Gastrocnemius medialis (tissue), 4 donors: ENCODE results near the gene WLS. TPM values are rescaled to one million over a fixed set of nuclear protein-coding genes. Genes with fewer than 3 reads are reported as not detected.
"Not testable (repeated sequence)": the region's sequence is repeated elsewhere in the genome, so short reads cannot be mapped to it uniquely, and the experiment has no call there.

ENCODE experiments used
- ATAC-seq, 2 donors: fragments of 150-250 bp; one replicate each; pipeline ENCODE4 v1.9.1; 2016
- DNase-seq, 2 donors: peaks; one replicate each; pipeline ENCODE4 v3.0.0-alpha.2; 2019
- H3K27ac ChIP-seq, 4 donors: fragments of 200-600 bp; sonication (generic); 1 replicate in 1 of 4; 2 replicates in 3 of 4; pipeline ENCODE4 v1.5.1; 2016 to 2018; ENCODE audit warnings: mild to moderate bottlenecking in 2 of 4, moderate library complexity in 1 of 4
- H3K27me3 ChIP-seq, 3 donors: fragments of 200-600 bp; sonication (generic) in 2 of 3; 1 replicate in 1 of 3; 2 replicates in 2 of 3; pipeline versions ENCODE4 v1.5.1 to v1.6.0; 2016 to 2019; ENCODE audit warnings: mild to moderate bottlenecking in 1 of 3, moderate library complexity in 1 of 3
- H3K36me3 ChIP-seq, 2 donors: fragments of 200-600 bp; sonication (generic) in 1 of 2; one replicate each; pipeline ENCODE4 v1.5.1; 2017 to 2018
- H3K4me1 ChIP-seq, 2 donors: fragments of 200-600 bp; sonication (generic) in 1 of 2; one replicate each; pipeline ENCODE4 v1.5.1; 2016 to 2017; ENCODE audit warnings: mild to moderate bottlenecking in 2 of 2
- H3K4me3 ChIP-seq, 4 donors: fragments of 200-600 bp; sonication (generic) in 3 of 4; 1 replicate in 1 of 4; 2 replicates in 3 of 4; pipeline ENCODE4 v1.5.1; 2016 to 2019; ENCODE audit warnings: mild to moderate bottlenecking in 2 of 4
- H3K9me3 ChIP-seq, 3 donors: fragments of 200-600 bp; sonication (generic) in 2 of 3; 1 replicate in 1 of 3; 2 replicates in 2 of 3; pipeline ENCODE4 v1.5.1; 2016 to 2019
- POLR2A ChIP-seq, 2 donors: fragments of 450-650 bp; IDR thresholded peaks; one replicate each; pipeline ENCODE4 v1.6.1; 2017; ENCODE audit warnings: antibody characterized with exemption in 2 of 2, mild to moderate bottlenecking in 2 of 2, moderate library complexity in 2 of 2
- in situ Hi-C, 4 donors: fragments of 200-750 bp; cut with MboI; loops; one replicate each; pipeline versions ENCODE4 v1.15.0 to v1.8.0; 2017; ENCODE audit warnings: low sequenced_read_pairs in 4 of 4
- intact Hi-C: fragments of 100-400 bp; cut with DNase I; formaldehyde crosslinking; loops from one replicate; pipeline ENCODE4 v1.15.1; 2023; ENCODE audit warnings: low total_unique reads
- total RNA-seq, 4 donors: library from RNA; depleted of rRNA; stranded (reverse); fragments of >200 nt; gene quantifications; one replicate each; pipeline versions ENCODE4 v1.1.0 to v1.2.3, GENCODE V29; 2016
- TF ChIP-seq, protein P1 (sequence below), 5 experiments: fragments of 450-650 bp in 3 of 5; fragments of 200-600 bp in 2 of 5; sonication (generic) in 2 of 5; IDR thresholded peaks in 4 of 5; conservative IDR thresholded peaks in 1 of 5; 1 replicate in 4 of 5; 2 replicates in 1 of 5; pipeline ENCODE4 v1.5.1; 2016 to 2019; ENCODE audit warnings: antibody characterized with exemption in 5 of 5, mild to moderate bottlenecking in 3 of 5, moderate library complexity in 3 of 5

Gene WLS
- total RNA-seq, 4 donors from 2014 or later: 8.6 to 15.7 (median 11.6) TPM

DNA sequence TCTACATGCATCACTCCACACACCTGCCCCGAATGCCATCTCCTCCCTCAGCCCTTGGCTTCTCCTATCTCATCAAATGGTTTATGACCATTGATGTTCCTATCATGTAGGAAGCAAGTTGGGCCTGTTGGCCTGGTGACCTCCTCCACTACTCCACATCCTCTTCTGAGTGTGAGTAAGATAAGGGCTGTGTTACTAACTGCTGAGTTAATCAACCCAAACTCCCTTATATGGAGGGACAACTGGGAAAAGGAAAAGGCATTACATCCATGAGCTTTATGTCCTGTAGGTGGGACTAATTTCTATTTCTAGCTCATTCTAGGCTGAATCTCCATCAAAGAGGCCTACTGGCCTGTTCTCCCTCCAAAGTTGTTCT lies 57.6 kb downstream of the WLS start:
- Histone ChIP-seq H3K9me3 (no peaks in the 10 kb centered on the region), H3K27me3 (no peaks in the 10 kb centered on the region), H3K36me3 (no peaks in the 10 kb centered on the region), H3K4me3 (no peak overlapping the region), H3K27ac (peak overlapping the region in 2 of 4 donors; percentile 62 to 73), H3K4me1 (peaks cover 29 to 33% of the 10 kb centered on the region in 2 donors)
- ATAC-seq: no peak
- DNase-seq: no peak
- in situ Hi-C loops (no loop called here), intact Hi-C loops (no loop called here)
- TF ChIP-seq POLR2A (IDR thresholded peaks at IDR 0.05): no peak
- TF ChIP-seq, protein P1, sequence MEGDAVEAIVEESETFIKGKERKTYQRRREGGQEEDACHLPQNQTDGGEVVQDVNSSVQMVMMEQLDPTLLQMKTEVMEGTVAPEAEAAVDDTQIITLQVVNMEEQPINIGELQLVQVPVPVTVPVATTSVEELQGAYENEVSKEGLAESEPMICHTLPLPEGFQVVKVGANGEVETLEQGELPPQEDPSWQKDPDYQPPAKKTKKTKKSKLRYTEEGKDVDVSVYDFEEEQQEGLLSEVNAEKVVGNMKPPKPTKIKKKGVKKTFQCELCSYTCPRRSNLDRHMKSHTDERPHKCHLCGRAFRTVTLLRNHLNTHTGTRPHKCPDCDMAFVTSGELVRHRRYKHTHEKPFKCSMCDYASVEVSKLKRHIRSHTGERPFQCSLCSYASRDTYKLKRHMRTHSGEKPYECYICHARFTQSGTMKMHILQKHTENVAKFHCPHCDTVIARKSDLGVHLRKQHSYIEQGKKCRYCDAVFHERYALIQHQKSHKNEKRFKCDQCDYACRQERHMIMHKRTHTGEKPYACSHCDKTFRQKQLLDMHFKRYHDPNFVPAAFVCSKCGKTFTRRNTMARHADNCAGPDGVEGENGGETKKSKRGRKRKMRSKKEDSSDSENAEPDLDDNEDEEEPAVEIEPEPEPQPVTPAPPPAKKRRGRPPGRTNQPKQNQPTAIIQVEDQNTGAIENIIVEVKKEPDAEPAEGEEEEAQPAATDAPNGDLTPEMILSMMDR (IDR thresholded peaks at IDR 0.05 in 4 of 5, conservative IDR thresholded peaks at IDR 0.05 in 1 of 5): no peak

DNA sequence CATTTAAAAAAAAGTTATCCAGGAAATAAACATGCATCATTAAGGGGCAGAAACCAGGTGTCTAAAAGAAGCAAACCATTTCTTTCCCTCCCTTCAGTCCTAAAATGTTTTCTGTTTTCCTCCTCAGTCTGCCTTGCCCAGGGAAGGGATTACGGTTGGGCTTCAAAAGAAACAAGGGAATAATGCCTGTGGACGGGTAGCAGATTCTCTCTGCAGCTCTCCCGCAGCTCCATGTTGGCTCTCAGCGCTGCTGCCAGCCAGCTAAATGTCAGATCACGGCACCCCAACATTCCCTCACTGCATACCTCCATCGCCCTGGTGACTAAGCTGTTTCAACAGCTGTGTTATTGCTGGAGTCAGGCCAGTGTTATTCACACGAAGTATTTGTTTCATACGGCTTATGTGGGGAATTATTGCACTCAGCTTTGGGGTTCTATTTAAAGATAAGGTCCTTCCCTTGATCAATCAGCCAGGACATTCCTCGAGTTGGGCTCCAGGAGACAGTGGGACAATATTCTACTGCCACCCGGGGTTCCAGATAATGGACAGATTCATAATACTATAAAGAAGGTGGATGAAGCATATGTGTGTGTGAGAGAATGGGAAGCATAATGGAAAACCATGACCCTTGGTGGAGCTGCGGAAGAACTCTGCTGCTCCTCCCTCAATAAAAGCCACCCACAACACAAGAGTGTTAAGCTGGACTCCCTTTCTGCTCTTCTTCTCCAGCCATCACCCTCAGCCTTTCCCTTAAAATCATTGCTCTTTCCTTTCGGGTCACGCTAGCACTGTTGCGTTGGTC lies 58.2 kb downstream of the WLS start:
- in situ Hi-C loops: no loop called here
- DNase-seq: peak; percentile 22

DNA sequence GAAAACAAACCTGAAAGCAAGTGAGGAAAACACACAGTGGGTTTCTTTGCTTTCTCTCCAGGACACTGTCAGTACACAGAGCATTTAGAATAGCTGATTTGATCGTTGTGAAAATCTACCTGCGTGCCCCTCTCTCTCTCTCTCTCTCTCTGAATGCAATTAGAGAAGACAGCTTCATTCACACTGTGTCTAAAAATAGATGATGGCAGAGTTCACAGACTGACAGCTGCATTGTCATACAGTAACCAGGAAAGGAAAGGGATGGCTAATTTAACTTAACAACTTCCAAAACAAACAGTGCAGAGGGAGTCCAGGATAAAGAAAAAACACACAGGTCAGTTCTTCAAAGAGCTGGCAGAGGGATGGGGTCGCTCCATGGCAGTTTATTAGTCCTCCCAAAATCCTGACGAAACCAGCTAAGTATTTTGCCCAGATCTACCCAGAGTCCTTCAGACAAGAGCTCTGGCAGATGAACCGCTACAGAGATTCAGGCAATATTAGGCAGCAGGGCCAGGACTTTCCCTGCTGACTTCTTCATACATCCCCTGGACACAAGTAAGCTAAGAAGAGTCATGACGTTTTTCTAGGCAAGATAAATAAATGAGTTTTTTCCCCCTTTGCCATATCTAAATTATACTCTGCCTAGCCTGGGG lies 58.9 kb downstream of the WLS start:
- peak; percentile 52 to 79 for ATAC-seq
- no peaks in the 10 kb centered on the region for H3K36me3 ChIP-seq
- intact Hi-C loops (no loop called here), in situ Hi-C loops (no loop called here)
- H3K27ac ChIP-seq: peak overlapping the region; percentile 41 to 73 (median 58)
- no peaks in the 10 kb centered on the region for H3K27me3 ChIP-seq
- H3K4me1 ChIP-seq: peaks cover 34 to 37% of the 10 kb centered on the region in 2 donors
- no peaks in the 10 kb centered on the region for H3K9me3 ChIP-seq
- peak overlapping the region; percentile 14 to 42 (median 22) for H3K4me3 ChIP-seq
- TF ChIP-seq, protein P1 (IDR thresholded peaks at IDR 0.05 in 4 of 5, conservative IDR thresholded peaks at IDR 0.05 in 1 of 5): no peak
- no peak for TF ChIP-seq POLR2A (IDR thresholded peaks at IDR 0.05)
- DNase-seq: no peak

More for the DNA sequence above, 58.2 kb downstream of the WLS start:
- no peaks in the 10 kb centered on the region for H3K27me3 ChIP-seq
- TF ChIP-seq, protein P1 (IDR thresholded peaks at IDR 0.05 in 4 of 5, conservative IDR thresholded peaks at IDR 0.05 in 1 of 5): no peak
- TF ChIP-seq POLR2A (IDR thresholded peaks at IDR 0.05): no peak
- H3K4me1 ChIP-seq: peaks cover 29 to 33% of the 10 kb centered on the region in 2 donors
- peak overlapping the region; percentile 14 to 42 (median 22) for H3K4me3 ChIP-seq
- intact Hi-C loops: no loop called here
- peak; percentile 71 to 76 for ATAC-seq
- no peaks in the 10 kb centered on the region for H3K9me3 ChIP-seq
- peak overlapping the region; percentile 41 to 73 (median 58) for H3K27ac ChIP-seq
- H3K36me3 ChIP-seq: no peaks in the 10 kb centered on the region

DNA sequence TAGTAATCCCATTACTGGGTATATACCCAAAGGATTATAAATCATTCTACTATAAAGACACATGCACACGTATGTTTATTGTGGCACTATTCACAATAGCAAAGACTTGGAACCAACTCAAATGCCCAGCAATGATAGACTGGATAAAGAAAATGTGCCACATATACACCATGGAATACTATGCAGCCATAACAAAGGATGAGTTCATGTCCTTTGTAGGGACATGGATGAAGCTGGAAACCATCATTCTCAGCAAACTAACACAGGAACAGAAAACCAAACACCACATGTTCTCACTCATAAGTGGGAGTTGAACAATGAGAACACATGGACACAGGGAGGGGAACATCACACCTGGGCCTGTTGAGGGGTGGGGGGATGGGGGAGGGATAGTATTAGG lies 60.5 kb downstream of the WLS start:
- H3K4me1 ChIP-seq: peaks cover 37 to 46% of the 10 kb centered on the region in 2 donors
- H3K27me3 ChIP-seq, H3K27ac ChIP-seq, ATAC-seq, H3K9me3 ChIP-seq, H3K4me3 ChIP-seq, intact Hi-C loops, in situ Hi-C loops, H3K36me3 ChIP-seq, DNase-seq: not testable (repeated sequence)

DNA sequence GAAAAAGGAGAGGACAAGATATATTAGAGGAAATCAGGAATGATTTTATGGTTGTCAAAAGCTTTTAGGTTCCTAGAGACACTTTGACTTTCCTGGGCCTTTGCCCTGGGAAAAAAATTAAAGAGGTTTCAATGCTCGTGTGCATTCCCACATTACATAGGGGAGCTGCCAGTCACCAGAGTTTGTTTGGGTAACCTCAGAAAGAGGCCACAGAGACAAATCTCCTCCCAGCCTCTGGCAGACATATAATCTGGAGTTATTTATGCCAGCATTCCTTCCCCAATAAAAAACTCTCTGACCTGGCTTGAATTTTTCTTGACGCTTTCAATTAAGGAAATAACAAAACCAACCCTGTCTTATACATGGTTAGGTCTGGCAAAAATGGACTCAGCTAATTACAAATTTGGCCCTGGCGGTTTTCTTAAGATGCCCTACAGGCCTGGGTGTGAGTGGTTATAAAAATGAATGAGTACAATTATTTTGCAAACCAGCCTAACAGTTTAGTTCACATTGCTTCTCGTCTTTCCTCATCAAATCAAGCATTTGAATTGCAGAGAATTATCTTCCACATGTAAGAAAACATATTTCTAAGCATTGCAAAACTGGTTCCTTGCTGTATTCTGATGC lies 63.7 kb downstream of the WLS start:
- Histone ChIP-seq H3K27me3 (no peaks in the 10 kb centered on the region), H3K36me3 (no peaks in the 10 kb centered on the region), H3K9me3 (no peaks in the 10 kb centered on the region), H3K4me1 (peaks cover 16 to 21% of the 10 kb centered on the region in 2 donors), H3K4me3 (no peak overlapping the region), H3K27ac (no peak overlapping the region)
- no peak for DNase-seq
- in situ Hi-C loops: no loop called here
- ATAC-seq: no peak
- TF ChIP-seq, protein P1 (IDR thresholded peaks at IDR 0.05 in 4 of 5, conservative IDR thresholded peaks at IDR 0.05 in 1 of 5): no peak
- no peak for TF ChIP-seq POLR2A (IDR thresholded peaks at IDR 0.05)
- intact Hi-C loops: no loop called here
